Mucosa of descending colon (tissue), 3 donors: ENCODE results near the gene PSMB3. TPM values are rescaled to one million over a fixed set of nuclear protein-coding genes. Genes with fewer than 3 reads are reported as not detected.
A peak's percentile ranks its signal among the peaks of the same experiment; 100 is the strongest.

Source experiments
- ATAC-seq: fragments of 200-7000 bp; cut with Tn5 transposase; one replicate; pipeline ENCODE4 v1.9.1; 2020; ENCODE audit warnings: mild to moderate bottlenecking, moderate library complexity
- DNase-seq, 3 donors: peaks; one replicate each; pipeline ENCODE4 v3.0.0-alpha.2; 2020
- H3K36me3 ChIP-seq: fragments of 200-600 bp; one replicate; pipeline ENCODE4 v1.8.0; 2021; ENCODE audit warnings: low read depth, mild to moderate bottlenecking
- H3K4me1 ChIP-seq: fragments of 200-600 bp; one replicate; pipeline ENCODE4 v1.8.0; 2021; ENCODE audit warnings: low read depth, mild to moderate bottlenecking
- H3K4me3 ChIP-seq: fragments of 200-600 bp; one replicate; pipeline ENCODE4 v1.8.0; 2021; ENCODE audit warnings: mild to moderate bottlenecking
- H3K9me3 ChIP-seq: fragments of 200-600 bp; one replicate; pipeline ENCODE4 v1.8.0; 2021; ENCODE audit warnings: mild to moderate bottlenecking
- intact Hi-C, 2 donors: fragments of 100-400 bp; cut with DNase I in 1 of 2; cut with micrococcal nuclease in 1 of 2; formaldehyde crosslinking; loops; one replicate each; pipeline versions ENCODE4 v1.11.0 to v1.11.1; 2022; cut with DNase I, micrococcal nuclease
- microRNA-seq: library from miRNA; unstranded; fragments of <30 nt; microRNA quantifications from one replicate; pipeline ENCODE4, GENCODE V29; 2019
- total RNA-seq, 3 donors: library from RNA; stranded (reverse); fragmentation: NEBNext Ultra II Directional in 2 of 3; extraction: Animal tissue kit (Norgen Biotek cat#: 25700) in 2 of 3; gene quantifications; one replicate each; pipeline versions ENCODE4 v1.2.1 to v1.2.4, GENCODE V29; 2021 to 2023
- TF ChIP-seq, protein P1 (sequence below): fragments of 200-600 bp; IDR thresholded peaks from one replicate; pipeline ENCODE4 v1.8.0; 2022; ENCODE audit warnings: antibody characterized with exemption, mild to moderate bottlenecking
- donor health status: DM: no; HTN: no; CAD: no; lungs with moderate emphysema.
- donor health status: DM: no; HTN: no; CAD: no.
- donor health status: DM: no; HTN: yes; CAD: no.

The PSMB3 gene
- total RNA-seq, 3 donors from 2014 or later: 129 to 197 (median 145) TPM

DNA sequence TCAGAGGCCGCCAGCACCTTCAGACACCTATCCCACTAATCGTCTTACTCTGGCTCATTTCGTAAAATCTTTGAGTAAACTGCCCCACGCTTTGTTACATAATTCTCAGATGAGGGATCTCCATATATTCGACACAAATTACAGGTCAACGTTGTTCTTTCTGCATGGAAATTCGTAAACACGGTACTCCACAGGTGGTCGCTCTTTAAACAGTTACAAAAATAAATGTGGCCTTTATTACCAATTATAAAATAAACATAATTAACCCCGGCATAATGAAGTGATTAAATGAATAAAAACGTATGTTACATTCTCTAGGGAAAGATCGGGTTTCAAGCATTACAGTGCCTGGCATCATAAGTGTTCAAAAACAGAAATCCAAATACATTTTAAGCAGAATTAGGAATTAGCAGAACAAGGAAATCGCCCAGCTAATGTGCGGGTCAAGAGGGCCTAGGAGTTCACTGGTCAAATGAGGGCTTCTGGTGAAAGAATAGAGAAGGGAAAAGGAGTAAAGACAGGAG is 47.8 kb downstream of the PSMB3 start:
- peaks cover 31% of the 10 kb centered on the region for H3K4me1 ChIP-seq
- no peak for DNase-seq
- TF ChIP-seq, protein P1, sequence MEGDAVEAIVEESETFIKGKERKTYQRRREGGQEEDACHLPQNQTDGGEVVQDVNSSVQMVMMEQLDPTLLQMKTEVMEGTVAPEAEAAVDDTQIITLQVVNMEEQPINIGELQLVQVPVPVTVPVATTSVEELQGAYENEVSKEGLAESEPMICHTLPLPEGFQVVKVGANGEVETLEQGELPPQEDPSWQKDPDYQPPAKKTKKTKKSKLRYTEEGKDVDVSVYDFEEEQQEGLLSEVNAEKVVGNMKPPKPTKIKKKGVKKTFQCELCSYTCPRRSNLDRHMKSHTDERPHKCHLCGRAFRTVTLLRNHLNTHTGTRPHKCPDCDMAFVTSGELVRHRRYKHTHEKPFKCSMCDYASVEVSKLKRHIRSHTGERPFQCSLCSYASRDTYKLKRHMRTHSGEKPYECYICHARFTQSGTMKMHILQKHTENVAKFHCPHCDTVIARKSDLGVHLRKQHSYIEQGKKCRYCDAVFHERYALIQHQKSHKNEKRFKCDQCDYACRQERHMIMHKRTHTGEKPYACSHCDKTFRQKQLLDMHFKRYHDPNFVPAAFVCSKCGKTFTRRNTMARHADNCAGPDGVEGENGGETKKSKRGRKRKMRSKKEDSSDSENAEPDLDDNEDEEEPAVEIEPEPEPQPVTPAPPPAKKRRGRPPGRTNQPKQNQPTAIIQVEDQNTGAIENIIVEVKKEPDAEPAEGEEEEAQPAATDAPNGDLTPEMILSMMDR: no peak
- H3K9me3 ChIP-seq: no peaks in the 10 kb centered on the region
- intact Hi-C loops: no loop called here
- peaks cover 6% of the 10 kb centered on the region for H3K36me3 ChIP-seq
- peak overlapping the region; percentile 67 for H3K4me3 ChIP-seq
- ATAC-seq: no peak

DNA sequence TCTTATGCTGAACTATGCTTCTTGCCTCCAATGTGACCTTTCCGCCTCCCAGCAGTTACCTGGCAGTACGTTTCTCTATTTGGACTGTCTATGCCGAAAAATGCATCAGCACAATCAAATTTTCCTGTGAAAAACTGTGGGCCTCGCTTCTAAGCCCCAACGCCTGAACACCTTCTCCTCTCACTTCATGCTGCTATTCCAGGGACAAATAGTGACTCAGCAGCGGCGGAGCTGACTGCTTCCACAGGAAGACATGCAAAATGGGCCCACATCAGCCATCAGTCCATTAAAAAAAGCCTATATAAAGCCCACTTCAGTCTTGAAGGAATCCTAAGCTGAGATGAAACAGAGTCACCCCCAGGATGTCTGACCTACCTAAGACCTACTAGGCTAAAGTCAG is 57.3 kb downstream of the PSMB3 start:
- Histone ChIP-seq H3K9me3 (no peaks in the 10 kb centered on the region), H3K36me3 (peaks cover 34% of the 10 kb centered on the region), H3K4me1 (no peaks in the 10 kb centered on the region), H3K4me3 (no peak overlapping the region)
- intact Hi-C loops: loop anchor here in 1 of 2 donors (10.0 kb wide), 1 partner anchor 45 kb away; no protein-coding TSS in a partner anchor
- TF ChIP-seq, protein P1: no peak
- DNase-seq (no peak), ATAC-seq (no peak)

Small RNAs within 50 kb of the gene (microRNA-seq; reads per million reads assigned to microRNA genes)
- gene MIR4726: not detected

Other genes with a start within 250 kb of the PSMB3 start
- 1 to 10 TPM; 2.3 to 7.0 (median 2.5) TPM for gene SRCIN1, start 146.8 kb upstream of the PSMB3 start, total RNA-seq
- gene EPOP, start 77.8 kb upstream of the PSMB3 start, total RNA-seq: 1 to 10 TPM in 1 of 3 donors, under 1 TPM in 1, not detected in 1; 0.75 to 1.1 TPM
- gene MLLT6, start 47.5 kb upstream of the PSMB3 start, total RNA-seq: 100 to 1,000 TPM in 2 of 3 donors, 10 to 100 TPM in 1; 90.1 to 164 (median 112) TPM
- 100 to 1,000 TPM in 1 of 3 donors, 10 to 100 TPM in 2; 60.8 to 101 (median 91.8) TPM for gene CISD3, start 22.4 kb upstream of the PSMB3 start, total RNA-seq
- gene PCGF2, start 4.4 kb upstream of the PSMB3 start, total RNA-seq: 10 to 100 TPM; 23.8 to 30.7 (median 25.5) TPM
- 10 to 100 TPM; 16.7 to 44.8 (median 20.6) TPM for gene PIP4K2B, start 46.8 kb downstream of the PSMB3 start, total RNA-seq
- 10 to 100 TPM; 21.7 to 26.5 (median 25.6) TPM for gene CWC25, start 72.6 kb downstream of the PSMB3 start, total RNA-seq
- gene RPL23, start 101.0 kb downstream of the PSMB3 start, total RNA-seq: 1,000 to 10,000 TPM in 1 of 3 donors, 100 to 1,000 TPM in 2; 838 to 1,044 (median 919) TPM
- 100 to 1,000 TPM; 163 to 286 (median 276) TPM for gene LASP1, start 117.3 kb downstream of the PSMB3 start, total RNA-seq
- not detected for gene FBXO47, start 214.7 kb downstream of the PSMB3 start, total RNA-seq